ENCODE results near the gene PRRG2.

The PRRG2 gene

GRCh38 chr19:49546825-49547565 is 34.1 kb upstream of the PRRG2 start:
- Histone ChIP-seq H3K9ac (ENCODE audit: low read length) (no peak overlapping the region), H3K27me3 (ENCODE audit: control insufficient read depth, insufficient read depth, low read length) (no peaks in the 10 kb centered on the region), H3K4me3 (ENCODE audit: low read depth, low read length) (peak overlapping the region; percentile 29; the same call in 1 of the 2 replicates), H3K36me3 (ENCODE audit: control insufficient read depth, insufficient read depth, low read length) (no peaks in the 10 kb centered on the region), H3K9me3 (ENCODE audit: control insufficient read depth, insufficient read depth, low read depth, low read length) (no peaks in the 10 kb centered on the region), H3K4me1 (ENCODE audit: control insufficient read depth, insufficient read depth, low read length) (0 out of 2 replicates have a peak, but pooled peaks cover 3% of the 10 kb centered on the region), H3K27ac (ENCODE audit: low read depth, low read length) (no peak overlapping the region)

- Histone ChIP-seq H3K27me3 (ENCODE audit: control insufficient read depth, insufficient read depth, low read length) (no peaks in the 10 kb centered on the region), H3K4me3 (ENCODE audit: low read depth, low read length) (no peak overlapping the region), H3K9ac (ENCODE audit: low read length) (no peak overlapping the region), H3K9me3 (ENCODE audit: control insufficient read depth, insufficient read depth, low read depth, low read length) (no peaks in the 10 kb centered on the region), H3K4me1 (ENCODE audit: control insufficient read depth, insufficient read depth, low read length) (0 out of 2 replicates have a peak, but pooled peaks cover 3% of the 10 kb centered on the region), H3K27ac (ENCODE audit: low read depth, low read length) (no peak overlapping the region), H3K36me3 (ENCODE audit: control insufficient read depth, insufficient read depth, low read length) (peaks cover 4% of the 10 kb centered on the region)
These were observed 32.1 kb upstream of the PRRG2 start for GRCh38 chr19:49549045-49549444.

GRCh38 chr19:49551531-49551930 is 29.6 kb upstream of the PRRG2 start:
- Histone ChIP-seq H3K27ac (ENCODE audit: low read depth, low read length) (no peak overlapping the region), H3K4me1 (ENCODE audit: control insufficient read depth, insufficient read depth, low read length) (peaks cover 10% of the 10 kb centered on the region; the same call in 1 of the 2 replicates), H3K9ac (ENCODE audit: low read length) (no peak overlapping the region), H3K9me3 (ENCODE audit: control insufficient read depth, insufficient read depth, low read depth, low read length) (no peaks in the 10 kb centered on the region), H3K27me3 (ENCODE audit: control insufficient read depth, insufficient read depth, low read length) (no peaks in the 10 kb centered on the region), H3K36me3 (ENCODE audit: control insufficient read depth, insufficient read depth, low read length) (peaks cover 17% of the 10 kb centered on the region), H3K4me3 (ENCODE audit: low read depth, low read length) (no peak overlapping the region)

- Histone ChIP-seq H3K36me3 (ENCODE audit: control insufficient read depth, insufficient read depth, low read length) (peaks cover 23% of the 10 kb centered on the region), H3K9me3 (ENCODE audit: control insufficient read depth, insufficient read depth, low read depth, low read length) (no peaks in the 10 kb centered on the region), H3K9ac (ENCODE audit: low read length) (no peak overlapping the region), H3K4me3 (ENCODE audit: low read depth, low read length) (no peak overlapping the region), H3K4me1 (ENCODE audit: control insufficient read depth, insufficient read depth, low read length) (peaks cover 12% of the 10 kb centered on the region; the same call in 1 of the 2 replicates), H3K27me3 (ENCODE audit: control insufficient read depth, insufficient read depth, low read length) (no peaks in the 10 kb centered on the region), H3K27ac (ENCODE audit: low read depth, low read length) (no peak overlapping the region)
These were observed 28.4 kb upstream of the PRRG2 start for GRCh38 chr19:49552749-49553148.

GRCh38 chr19:49553451-49554271 is 27.5 kb upstream of the PRRG2 start:
- Histone ChIP-seq H3K9me3 (ENCODE audit: control insufficient read depth, insufficient read depth, low read depth, low read length) (no peaks in the 10 kb centered on the region), H3K36me3 (ENCODE audit: control insufficient read depth, insufficient read depth, low read length) (peaks cover 30% of the 10 kb centered on the region), H3K9ac (ENCODE audit: low read length) (no peak overlapping the region), H3K27ac (ENCODE audit: low read depth, low read length) (no peak overlapping the region), H3K4me1 (ENCODE audit: control insufficient read depth, insufficient read depth, low read length) (peaks cover 12% of the 10 kb centered on the region; the same call in 1 of the 2 replicates), H3K4me3 (ENCODE audit: low read depth, low read length) (no peak overlapping the region), H3K27me3 (ENCODE audit: control insufficient read depth, insufficient read depth, low read length) (no peaks in the 10 kb centered on the region)

DNA sequence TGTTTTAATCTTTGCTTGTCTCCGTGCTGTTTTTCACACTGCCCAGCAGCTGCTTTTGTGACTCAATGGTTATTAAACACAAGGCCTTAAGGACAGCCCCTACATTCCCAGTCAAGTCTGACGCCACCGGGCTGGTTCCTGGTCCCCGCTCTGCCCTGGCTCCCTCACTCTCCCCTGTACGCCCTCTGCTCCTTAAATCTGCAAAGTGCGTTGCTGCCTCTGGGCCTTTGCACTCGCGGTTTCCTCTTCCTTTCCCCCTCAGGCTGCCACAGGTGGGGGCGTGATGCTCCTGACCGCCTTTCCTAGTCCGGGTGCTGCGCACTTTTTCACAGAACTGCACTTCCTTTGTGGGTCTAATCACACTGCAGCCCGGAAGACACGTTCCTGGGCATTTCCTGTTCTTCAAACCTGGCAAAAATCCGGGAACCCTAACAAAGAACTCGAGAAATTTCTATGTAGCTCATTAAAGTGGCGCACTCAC is 26.4 kb upstream of the PRRG2 start:
- Histone ChIP-seq H3K9me3 (ENCODE audit: control insufficient read depth, insufficient read depth, low read depth, low read length) (no peaks in the 10 kb centered on the region), H3K9ac (ENCODE audit: low read length) (no peak overlapping the region), H3K4me3 (ENCODE audit: low read depth, low read length) (no peak overlapping the region), H3K36me3 (ENCODE audit: control insufficient read depth, insufficient read depth, low read length) (peaks cover 41% of the 10 kb centered on the region), H3K27me3 (ENCODE audit: control insufficient read depth, insufficient read depth, low read length) (no peaks in the 10 kb centered on the region), H3K27ac (ENCODE audit: low read depth, low read length) (no peak overlapping the region), H3K4me1 (ENCODE audit: control insufficient read depth, insufficient read depth, low read length) (peaks cover 12% of the 10 kb centered on the region; the same call in 1 of the 2 replicates)

GRCh38 chr19:49555600-49556411 is 25.3 kb upstream of the PRRG2 start:
- Histone ChIP-seq H3K9ac (ENCODE audit: low read length) (peak overlapping the region; percentile 50), H3K4me3 (ENCODE audit: low read depth, low read length) (peak overlapping the region; percentile 64), H3K27me3 (ENCODE audit: control insufficient read depth, insufficient read depth, low read length) (no peaks in the 10 kb centered on the region), H3K4me1 (ENCODE audit: control insufficient read depth, insufficient read depth, low read length) (peaks cover 21% of the 10 kb centered on the region; the same call in 1 of the 2 replicates), H3K36me3 (ENCODE audit: control insufficient read depth, insufficient read depth, low read length) (peaks cover 48% of the 10 kb centered on the region), H3K9me3 (ENCODE audit: control insufficient read depth, insufficient read depth, low read depth, low read length) (no peaks in the 10 kb centered on the region), H3K27ac (ENCODE audit: low read depth, low read length) (0 out of 2 replicates have a peak overlapping the region, but pooled peaks have one; percentile 24)

GRCh38 chr19:49556412-49557398 is 24.4 kb upstream of the PRRG2 start:
- peaks cover 48% of the 10 kb centered on the region for H3K36me3 ChIP-seq (ENCODE audit: control insufficient read depth, insufficient read depth, low read length)
- no peak overlapping the region for H3K27ac ChIP-seq (ENCODE audit: low read depth, low read length)
- peaks cover 25% of the 10 kb centered on the region; the same call in 1 of the 2 replicates for H3K4me1 ChIP-seq (ENCODE audit: control insufficient read depth, insufficient read depth, low read length)
- H3K9me3 ChIP-seq (ENCODE audit: control insufficient read depth, insufficient read depth, low read depth, low read length) = no peaks in the 10 kb centered on the region
- H3K27me3 ChIP-seq (ENCODE audit: control insufficient read depth, insufficient read depth, low read length) = no peaks in the 10 kb centered on the region
- H3K9ac ChIP-seq (ENCODE audit: low read length) = peak overlapping the region; percentile 50
- peak overlapping the region; percentile 64 for H3K4me3 ChIP-seq (ENCODE audit: low read depth, low read length)

- no peak overlapping the region for H3K9ac ChIP-seq (ENCODE audit: low read length)
- H3K27me3 ChIP-seq (ENCODE audit: control insufficient read depth, insufficient read depth, low read length) = no peaks in the 10 kb centered on the region
- H3K4me1 ChIP-seq (ENCODE audit: control insufficient read depth, insufficient read depth, low read length) = peaks cover 25% of the 10 kb centered on the region; the same call in 1 of the 2 replicates
- no peak overlapping the region for H3K27ac ChIP-seq (ENCODE audit: low read depth, low read length)
- peaks cover 48% of the 10 kb centered on the region for H3K36me3 ChIP-seq (ENCODE audit: control insufficient read depth, insufficient read depth, low read length)
- H3K4me3 ChIP-seq (ENCODE audit: low read depth, low read length) = no peak overlapping the region
- no peaks in the 10 kb centered on the region for H3K9me3 ChIP-seq (ENCODE audit: control insufficient read depth, insufficient read depth, low read depth, low read length)
These were observed 23.3 kb upstream of the PRRG2 start for GRCh38 chr19:49557641-49558325.
